GM19372 (cell line): ENCODE measurements around the gene TECTA.
"Not testable (repeated sequence)": the region's sequence is repeated elsewhere in the genome, so short reads cannot be mapped to it uniquely, and the experiment has no call there.

Source experiments
- ATAC-seq: cut with Tn5 transposase; IDR thresholded peaks from one replicate; pipeline ENCODE4 v1.9.1; 2021; ENCODE audit warnings: mild to moderate bottlenecking, low read depth, moderate library complexity; ENCODE audit not compliant: unreplicated experiment

TECTA gene

GRCh38 chr11:121226415-121227263 lies 125.6 kb downstream of the TECTA start:
- ATAC-seq = no peak

DNA sequence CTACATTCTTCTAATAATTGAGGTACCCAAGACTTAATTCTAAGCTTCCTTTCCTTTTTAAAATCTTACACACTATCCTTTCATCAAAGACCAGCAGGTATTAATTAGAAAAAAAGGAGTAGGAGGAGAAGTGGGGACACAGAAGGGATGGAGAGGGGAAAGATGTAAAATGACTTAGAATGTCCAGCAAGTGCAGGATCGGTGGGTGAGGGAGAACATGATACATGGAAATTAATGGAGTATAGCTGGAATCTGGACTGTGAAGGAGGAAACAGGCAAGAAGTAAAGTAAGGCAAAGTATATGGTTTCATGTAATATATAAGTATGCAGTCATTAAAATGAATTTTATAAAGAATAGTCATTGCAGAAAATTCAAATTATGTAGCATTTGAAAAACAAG lies 127.8 kb downstream of the TECTA start:
- no peak for ATAC-seq

DNA sequence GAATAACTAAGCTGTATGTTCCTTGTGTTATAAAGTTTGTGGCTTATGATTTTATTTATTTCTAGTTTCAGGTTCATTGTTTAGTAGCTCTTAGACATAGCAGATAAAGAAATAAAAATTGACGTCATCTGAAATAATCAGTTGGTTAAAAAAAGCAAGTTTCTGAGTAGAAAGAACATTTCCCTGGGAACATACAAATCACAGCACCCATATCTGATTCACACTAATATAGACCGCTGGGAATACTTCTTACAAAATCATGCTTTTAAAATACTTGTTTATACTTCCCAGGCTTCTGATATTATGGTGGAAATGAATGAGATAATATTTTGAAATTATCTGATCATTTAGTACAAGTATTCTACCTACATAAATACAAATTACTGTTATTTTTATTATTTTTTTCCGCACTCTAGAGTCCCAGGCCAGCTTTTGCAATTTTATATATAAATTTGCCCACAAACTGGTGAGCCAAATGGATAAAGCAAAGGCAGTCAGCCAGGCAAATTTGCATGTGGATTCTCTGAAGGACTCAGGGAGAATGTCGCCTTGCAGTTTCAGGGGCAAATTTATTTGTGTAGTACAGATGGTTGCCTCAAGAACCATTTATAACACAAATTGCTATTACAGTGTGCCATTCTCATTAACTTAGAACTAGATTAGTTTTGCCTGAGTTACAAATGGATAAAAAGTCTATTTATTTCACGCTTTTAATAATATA lies 128.6 kb downstream of the TECTA start:
- ATAC-seq = no peak

DNA sequence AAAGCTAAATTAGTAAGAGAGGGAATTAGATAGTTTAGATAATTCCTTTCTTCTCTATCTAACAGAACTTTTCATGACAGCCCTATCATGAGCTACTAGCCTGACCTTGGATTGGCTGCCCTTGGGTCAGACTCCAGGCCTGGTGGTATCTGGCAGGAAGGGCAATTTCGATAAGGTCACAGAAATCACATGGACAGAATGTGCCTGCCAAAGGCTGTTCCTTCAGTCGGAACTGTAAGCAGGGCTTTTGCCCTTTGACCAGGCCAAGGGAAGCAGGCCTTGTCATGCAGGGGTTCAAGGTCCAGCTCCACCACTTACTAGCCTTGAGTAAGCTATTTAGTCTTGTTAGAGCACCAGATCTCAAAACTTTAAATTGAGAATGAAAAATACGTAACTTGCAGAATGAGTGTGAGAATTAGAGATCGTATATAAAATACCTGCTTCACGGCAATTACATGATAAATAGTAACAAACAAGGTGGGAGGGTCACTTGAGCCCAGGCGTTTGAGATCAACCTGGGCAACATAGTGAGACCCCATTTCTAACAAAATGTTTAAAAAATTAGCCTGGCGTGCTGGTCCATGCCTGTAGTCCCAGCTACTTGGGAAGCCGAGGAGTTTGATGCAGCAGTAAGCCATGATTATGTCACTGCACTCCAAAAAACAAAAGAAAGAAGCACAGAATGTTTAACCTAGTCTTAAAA lies 130.7 kb downstream of the TECTA start:
- no peak for ATAC-seq

GRCh38 chr11:121235057-121235456 lies 134.0 kb downstream of the TECTA start:
- ATAC-seq = no peak

- ATAC-seq = peak; percentile 45
These were observed 135.3 kb downstream of the TECTA start for GRCh38 chr11:121236115-121237001.

GRCh38 chr11:121237247-121237646 lies 136.2 kb downstream of the TECTA start:
- ATAC-seq = not testable (repeated sequence)

- ATAC-seq = no peak
These were observed 136.9 kb downstream of the TECTA start for GRCh38 chr11:121237686-121238658.

DNA sequence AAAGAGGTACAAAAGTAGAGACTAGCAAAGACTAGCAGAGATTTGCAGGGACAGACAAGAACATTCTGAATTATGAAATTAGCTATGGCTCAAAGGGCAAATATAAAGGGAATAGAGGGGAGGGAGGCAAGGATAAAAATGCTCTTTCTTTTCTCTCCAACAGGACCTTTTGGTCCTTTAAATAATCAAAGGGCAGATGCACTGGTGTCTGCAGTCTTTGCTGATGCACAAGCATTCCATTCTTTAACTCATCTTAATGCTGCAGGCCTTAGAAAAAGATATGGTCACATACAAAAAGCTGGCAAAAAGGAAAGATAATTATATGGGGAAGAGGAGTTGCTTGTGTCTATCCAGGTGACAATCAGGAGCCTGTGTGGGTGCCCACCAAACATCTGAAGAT lies 137.9 kb downstream of the TECTA start:
- ATAC-seq = no peak

- not testable (repeated sequence) for ATAC-seq
These were observed 139.0 kb downstream of the TECTA start for GRCh38 chr11:121240001-121240400.

DNA sequence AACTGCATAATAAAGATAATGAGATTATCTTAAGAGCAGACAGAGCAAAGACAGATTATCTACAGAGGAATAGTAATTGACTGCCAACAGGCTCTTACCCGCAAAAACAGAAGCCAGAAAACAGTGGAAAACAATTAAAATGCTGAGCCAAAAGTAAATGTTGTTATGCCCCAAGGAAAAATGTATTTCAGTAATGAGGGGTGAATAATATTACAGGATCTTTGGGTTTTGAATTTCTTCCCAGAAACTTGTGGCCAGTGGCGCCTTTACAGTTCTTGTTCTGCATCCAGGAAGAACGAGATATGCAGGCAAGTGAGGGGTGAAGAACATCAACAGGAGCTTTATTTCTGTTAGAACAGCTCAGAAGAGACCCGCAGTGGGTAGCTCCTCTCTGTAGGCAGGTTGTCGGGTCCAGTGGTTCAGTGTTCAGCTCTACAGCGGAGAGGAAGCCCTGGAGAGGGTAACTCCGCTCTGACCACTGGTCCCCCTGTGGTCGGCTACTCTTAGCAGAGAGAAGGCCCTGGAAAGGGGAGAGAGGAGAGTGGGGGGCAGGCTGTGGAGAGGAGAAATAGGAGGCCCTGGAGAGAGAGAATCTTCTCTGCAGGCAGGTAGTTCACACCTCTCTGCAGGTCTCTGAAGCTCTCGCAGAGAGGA lies 139.7 kb downstream of the TECTA start:
- no peak for ATAC-seq
